Ishikawa (cell line): Measurements from ENCODE around the gene PSAP.

Experiments
- CEBPB ChIP-seq: IDR thresholded peaks from 2 replicates; pipeline ENCODE4 v1.6.1; 2012
- TF ChIP-seq, protein P1 (sequence below): IDR thresholded peaks from 2 replicates; pipeline ENCODE4 v1.6.1; 2012

DNA sequence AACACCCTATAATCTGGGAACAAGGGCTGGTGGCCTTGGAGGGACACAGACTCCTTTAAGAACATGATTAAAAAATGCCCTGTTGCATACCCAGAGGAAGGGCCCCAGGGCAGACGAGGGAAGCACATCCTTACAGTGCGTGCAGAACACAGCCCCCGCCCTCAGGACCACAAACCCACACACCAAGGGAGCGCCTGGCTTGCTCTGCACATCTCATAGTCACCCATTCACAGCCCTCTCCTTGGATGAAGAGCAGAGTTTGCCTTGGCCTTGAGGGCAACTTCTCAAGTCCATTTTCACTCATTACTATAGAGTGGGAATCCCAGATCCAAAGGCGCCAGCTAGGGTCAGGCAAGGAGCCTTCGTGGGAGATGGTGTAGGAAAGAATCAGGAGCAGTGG lies 71.4 kb downstream of the PSAP start:
- TF ChIP-seq, protein P1, sequence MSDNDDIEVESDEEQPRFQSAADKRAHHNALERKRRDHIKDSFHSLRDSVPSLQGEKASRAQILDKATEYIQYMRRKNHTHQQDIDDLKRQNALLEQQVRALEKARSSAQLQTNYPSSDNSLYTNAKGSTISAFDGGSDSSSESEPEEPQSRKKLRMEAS: no peak
- no peak for TF ChIP-seq CEBPB
